HG02938 (cell line): ENCODE measurements around the gene ANKRD42.

Experiments
- ATAC-seq: cut with Tn5 transposase; IDR thresholded peaks from one replicate; pipeline ENCODE4 v1.9.1; 2021; ENCODE audit warnings: mild to moderate bottlenecking, moderate library complexity; ENCODE audit not compliant: unreplicated experiment

Gene ANKRD42

DNA sequence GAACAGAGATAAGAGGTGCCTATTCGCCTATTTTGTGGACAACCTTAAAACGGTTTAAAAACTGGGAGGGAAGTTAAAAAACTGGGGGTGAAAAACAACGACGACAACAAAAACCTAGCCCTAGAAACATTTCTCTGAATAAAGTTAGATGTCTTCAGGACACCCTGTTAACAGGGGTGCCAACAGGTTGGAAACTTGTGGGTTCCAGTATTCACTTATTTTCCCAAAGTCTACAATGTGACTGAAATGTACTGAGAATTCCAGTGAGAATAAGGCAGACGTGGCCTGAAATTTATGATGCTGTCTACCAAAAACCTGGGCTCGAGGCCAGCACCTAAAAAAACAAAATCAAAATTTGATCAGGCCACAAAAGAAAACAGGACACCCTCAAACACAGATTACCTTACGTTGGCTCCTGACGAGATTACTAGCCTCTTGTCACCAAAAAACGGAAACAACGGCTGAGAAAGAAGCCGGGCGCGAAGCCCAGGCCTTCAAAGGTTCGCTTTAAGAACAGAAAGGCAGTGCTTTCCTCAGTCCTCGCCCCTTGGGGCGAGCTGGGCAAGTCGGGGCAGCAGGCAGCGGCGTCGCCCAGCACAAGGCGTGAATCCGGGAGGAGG is 91.7 kb downstream of the ANKRD42 start:
- ATAC-seq: peak; percentile 28

- ATAC-seq: peak; percentile 92
Measured at GRCh38 chr11:83285771-83286528, 92.4 kb downstream of the ANKRD42 start, which contains the start of gene CCDC90B. TSS of gene CCDC90B (minus strand) at chr11:83286367. CDS start at chr11:83285972, 395 bp downstream.

DNA sequence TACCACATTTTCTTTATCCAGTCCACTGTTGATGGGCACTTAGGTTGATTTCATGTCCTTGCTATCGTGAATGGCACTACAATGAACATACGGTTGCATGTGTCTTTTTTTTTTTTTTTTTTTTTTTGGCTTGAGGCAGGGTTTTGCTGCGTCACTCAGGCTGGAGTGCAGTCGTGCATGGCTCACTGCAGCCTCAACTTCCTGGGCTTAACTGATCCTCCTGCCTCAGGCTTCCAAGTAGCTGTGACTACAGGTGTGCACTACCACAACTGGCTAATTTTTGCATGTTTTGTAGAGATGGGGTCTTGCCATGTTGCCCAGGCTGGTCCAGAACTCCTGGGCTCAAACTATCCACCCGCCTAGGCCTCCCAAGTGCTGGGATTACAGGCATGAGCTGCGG is 94.1 kb downstream of the ANKRD42 start:
- ATAC-seq: no peak

DNA sequence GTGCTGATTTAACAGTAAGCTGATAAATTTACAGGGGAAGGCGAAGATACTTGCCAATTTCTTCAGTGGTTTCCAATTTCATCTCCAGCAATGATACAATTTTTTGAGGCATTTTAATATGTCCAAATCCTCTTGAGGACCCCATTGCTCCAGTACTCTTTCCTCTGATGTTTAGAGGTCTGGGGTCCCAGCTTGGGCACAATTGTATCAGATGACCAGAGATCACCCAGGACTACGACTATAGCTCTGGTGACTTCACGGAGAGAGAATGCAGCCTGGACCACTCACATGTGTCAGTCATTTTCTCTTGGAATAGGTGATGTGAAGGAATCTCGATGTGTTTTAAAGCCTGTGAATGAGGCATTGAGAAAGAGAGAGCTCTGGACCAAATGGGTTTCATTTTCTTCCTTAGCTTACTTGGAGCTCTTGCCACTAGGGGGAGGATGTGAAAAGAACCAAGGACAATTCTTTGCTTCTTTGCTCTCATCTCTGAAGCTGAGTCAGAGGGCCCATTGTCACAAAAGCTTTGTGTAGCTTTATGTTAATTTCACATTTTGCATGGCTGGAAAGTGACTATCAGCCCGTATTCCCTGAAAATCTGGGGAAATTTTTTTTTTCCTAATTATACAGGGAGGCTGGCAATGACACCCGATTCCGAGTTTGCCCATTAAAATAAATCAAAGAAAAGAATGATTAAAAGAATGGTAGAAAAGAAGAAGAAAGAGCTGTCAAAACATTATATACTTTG is 99.4 kb downstream of the ANKRD42 start:
- ATAC-seq: peak; percentile 83

- ATAC-seq: no peak
Measured at GRCh38 chr11:83293457-83293774, 99.9 kb downstream of the ANKRD42 start.

DNA sequence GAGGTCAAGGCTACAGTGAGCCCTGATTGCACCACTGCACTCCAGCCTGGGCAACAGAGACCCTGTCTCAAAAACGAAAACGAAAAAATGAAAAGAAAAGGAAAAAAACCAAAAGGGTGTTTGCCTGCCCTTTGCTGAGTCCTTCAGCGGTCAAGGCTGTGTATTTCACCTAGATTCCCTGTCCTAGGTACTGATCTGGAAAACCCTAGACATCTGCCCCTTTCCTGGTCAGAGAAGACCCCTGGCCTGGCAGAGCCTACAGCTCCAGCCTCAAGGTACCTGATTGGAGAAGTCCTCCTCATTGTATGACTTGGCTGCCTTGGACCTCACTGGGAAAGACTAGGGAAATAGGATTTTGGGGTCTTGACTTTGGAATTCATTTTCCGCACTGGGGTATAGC is 100.7 kb downstream of the ANKRD42 start:
- no peak for ATAC-seq
